ENCODE results near the gene COA6. TPM values are rescaled to one million over a fixed set of nuclear protein-coding genes. Genes with fewer than 3 reads are reported as not detected.

The COA6 gene
- total RNA-seq, 1 experiment from 2014 or later: 47.9 TPM

DNA sequence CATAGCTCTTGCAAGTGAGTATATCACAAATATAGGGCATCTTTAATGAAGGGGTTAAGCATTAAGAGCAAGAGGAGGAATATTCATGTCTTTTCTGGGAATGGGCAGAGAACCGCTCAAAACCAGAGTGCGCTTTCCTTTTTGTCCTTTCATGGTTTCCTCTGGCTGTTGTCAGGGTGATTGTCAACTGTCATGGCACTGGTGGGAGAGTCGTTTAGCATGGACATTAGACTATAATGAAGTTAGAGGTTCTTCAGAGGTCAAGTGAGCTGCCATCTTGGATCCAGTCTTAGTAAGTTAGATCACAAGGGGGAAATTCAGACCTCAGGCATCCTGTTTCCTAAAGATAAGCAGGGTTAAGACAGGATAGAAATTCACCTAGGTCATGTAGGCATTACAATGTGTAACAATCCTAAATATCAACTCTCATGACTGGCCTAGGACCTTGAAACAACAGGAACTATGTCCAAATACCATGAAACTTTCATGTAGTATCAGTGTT lies 12.1 kb upstream of the COA6 start:
- ChIA-PET POLR2A (no interaction called here), CTCF (no interaction called here)
- no peak for DNase-seq (ENCODE audit: low spot score)
- H3K4me3 Mint-ChIP-seq: no peak overlapping the region
- TF ChIP-seq SP1 (CRISPR knock-in tag; conservative IDR thresholded peaks at IDR 0.05): no peak
- no peak for TF ChIP-seq ZNF219 (CRISPR knock-in tag; IDR thresholded peaks at IDR 0.05; ENCODE audit: borderline replicate concordance)
- TF ChIP-seq CREM (CRISPR knock-in tag; IDR thresholded peaks at IDR 0.05): no peak
- TF ChIP-seq OVOL2 (CRISPR knock-in tag; IDR thresholded peaks at IDR 0.05; ENCODE audit: borderline replicate concordance): no peak
- TF ChIP-seq, protein P1, sequence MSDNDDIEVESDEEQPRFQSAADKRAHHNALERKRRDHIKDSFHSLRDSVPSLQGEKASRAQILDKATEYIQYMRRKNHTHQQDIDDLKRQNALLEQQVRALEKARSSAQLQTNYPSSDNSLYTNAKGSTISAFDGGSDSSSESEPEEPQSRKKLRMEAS (CRISPR knock-in tag; IDR thresholded peaks at IDR 0.05): no peak
- no peak for TF ChIP-seq ZNF416 (CRISPR knock-in tag; IDR thresholded peaks at IDR 0.05)
- TF ChIP-seq KAT7 (CRISPR knock-in tag; IDR thresholded peaks at IDR 0.05; ENCODE audit: borderline replicate concordance): no peak
- no peak for TF ChIP-seq SOX15 (CRISPR knock-in tag; IDR thresholded peaks at IDR 0.05)
- TF ChIP-seq, protein P2, sequence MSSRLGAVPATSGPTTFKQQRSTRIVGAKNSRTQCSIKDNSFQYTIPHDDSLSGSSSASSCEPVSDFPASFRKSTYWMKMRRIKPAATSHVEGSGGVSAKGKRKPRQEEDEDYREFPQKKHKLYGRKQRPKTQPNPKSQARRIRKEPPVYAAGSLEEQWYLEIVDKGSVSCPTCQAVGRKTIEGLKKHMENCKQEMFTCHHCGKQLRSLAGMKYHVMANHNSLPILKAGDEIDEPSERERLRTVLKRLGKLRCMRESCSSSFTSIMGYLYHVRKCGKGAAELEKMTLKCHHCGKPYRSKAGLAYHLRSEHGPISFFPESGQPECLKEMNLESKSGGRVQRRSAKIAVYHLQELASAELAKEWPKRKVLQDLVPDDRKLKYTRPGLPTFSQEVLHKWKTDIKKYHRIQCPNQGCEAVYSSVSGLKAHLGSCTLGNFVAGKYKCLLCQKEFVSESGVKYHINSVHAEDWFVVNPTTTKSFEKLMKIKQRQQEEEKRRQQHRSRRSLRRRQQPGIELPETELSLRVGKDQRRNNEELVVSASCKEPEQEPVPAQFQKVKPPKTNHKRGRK (CRISPR knock-in tag; IDR thresholded peaks at IDR 0.05; ENCODE audit: borderline replicate concordance): no peak
- TF ChIP-seq ZNF138 (CRISPR knock-in tag; conservative IDR thresholded peaks at IDR 0.05): no peak
- TF ChIP-seq, protein P3, sequence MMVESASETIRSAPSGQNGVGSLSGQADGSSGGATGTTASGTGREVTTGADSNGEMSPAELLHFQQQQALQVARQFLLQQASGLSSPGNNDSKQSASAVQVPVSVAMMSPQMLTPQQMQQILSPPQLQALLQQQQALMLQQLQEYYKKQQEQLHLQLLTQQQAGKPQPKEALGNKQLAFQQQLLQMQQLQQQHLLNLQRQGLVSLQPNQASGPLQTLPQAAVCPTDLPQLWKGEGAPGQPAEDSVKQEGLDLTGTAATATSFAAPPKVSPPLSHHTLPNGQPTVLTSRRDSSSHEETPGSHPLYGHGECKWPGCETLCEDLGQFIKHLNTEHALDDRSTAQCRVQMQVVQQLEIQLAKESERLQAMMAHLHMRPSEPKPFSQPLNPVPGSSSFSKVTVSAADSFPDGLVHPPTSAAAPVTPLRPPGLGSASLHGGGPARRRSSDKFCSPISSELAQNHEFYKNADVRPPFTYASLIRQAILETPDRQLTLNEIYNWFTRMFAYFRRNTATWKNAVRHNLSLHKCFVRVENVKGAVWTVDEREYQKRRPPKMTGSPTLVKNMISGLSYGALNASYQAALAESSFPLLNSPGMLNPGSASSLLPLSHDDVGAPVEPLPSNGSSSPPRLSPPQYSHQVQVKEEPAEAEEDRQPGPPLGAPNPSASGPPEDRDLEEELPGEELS (CRISPR knock-in tag; IDR thresholded peaks at IDR 0.05): no peak
- no peak for TF ChIP-seq NFATC4 (CRISPR knock-in tag; IDR thresholded peaks at IDR 0.05)
- TF ChIP-seq, protein P4, sequence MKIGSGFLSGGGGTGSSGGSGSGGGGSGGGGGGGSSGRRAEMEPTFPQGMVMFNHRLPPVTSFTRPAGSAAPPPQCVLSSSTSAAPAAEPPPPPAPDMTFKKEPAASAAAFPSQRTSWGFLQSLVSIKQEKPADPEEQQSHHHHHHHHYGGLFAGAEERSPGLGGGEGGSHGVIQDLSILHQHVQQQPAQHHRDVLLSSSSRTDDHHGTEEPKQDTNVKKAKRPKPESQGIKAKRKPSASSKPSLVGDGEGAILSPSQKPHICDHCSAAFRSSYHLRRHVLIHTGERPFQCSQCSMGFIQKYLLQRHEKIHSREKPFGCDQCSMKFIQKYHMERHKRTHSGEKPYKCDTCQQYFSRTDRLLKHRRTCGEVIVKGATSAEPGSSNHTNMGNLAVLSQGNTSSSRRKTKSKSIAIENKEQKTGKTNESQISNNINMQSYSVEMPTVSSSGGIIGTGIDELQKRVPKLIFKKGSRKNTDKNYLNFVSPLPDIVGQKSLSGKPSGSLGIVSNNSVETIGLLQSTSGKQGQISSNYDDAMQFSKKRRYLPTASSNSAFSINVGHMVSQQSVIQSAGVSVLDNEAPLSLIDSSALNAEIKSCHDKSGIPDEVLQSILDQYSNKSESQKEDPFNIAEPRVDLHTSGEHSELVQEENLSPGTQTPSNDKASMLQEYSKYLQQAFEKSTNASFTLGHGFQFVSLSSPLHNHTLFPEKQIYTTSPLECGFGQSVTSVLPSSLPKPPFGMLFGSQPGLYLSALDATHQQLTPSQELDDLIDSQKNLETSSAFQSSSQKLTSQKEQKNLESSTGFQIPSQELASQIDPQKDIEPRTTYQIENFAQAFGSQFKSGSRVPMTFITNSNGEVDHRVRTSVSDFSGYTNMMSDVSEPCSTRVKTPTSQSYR (CRISPR knock-in tag; IDR thresholded peaks at IDR 0.05): no peak
- no peak for TF ChIP-seq CBFB (CRISPR knock-in tag; IDR thresholded peaks at IDR 0.05; ENCODE audit: low read depth)
- ATAC-seq: no peak
- H3K9me3 Mint-ChIP-seq: no peaks in the 10 kb centered on the region
- no peaks in the 10 kb centered on the region for H3K36me3 Mint-ChIP-seq
- H3K27me3 Mint-ChIP-seq (ENCODE audit: low read depth): peaks cover 3% of the 10 kb centered on the region; the same call in 1 of the 2 replicates
- peaks cover 6% of the 10 kb centered on the region for H3K4me1 Mint-ChIP-seq
- H3K27ac Mint-ChIP-seq: no peak overlapping the region

DNA sequence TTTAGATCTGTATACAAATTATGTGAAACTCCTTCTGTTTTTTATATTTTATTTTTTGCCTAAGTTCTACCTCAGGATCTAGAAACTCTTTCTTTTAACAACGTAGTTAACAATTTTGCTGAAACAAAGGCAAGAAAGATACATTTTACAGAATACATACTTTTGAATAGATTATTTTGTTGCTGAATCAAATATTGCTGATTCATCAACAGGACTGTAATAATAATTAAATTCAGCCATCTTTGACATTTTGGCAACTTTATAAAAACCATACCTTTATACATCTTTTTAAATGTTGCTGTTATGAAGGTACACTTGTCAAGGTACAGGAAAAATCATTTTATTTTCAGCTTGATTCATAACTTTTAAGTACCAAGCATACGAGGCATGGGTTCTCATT lies 10.7 kb upstream of the COA6 start:
- H3K4me1 Mint-ChIP-seq: peaks cover under 1% of the 10 kb centered on the region
- DNase-seq (ENCODE audit: low spot score): no peak
- H3K27ac Mint-ChIP-seq: no peak overlapping the region
- peaks cover 3% of the 10 kb centered on the region; the same call in 1 of the 2 replicates for H3K27me3 Mint-ChIP-seq (ENCODE audit: low read depth)
- H3K4me3 Mint-ChIP-seq: no peak overlapping the region
- TF ChIP-seq, protein P5, sequence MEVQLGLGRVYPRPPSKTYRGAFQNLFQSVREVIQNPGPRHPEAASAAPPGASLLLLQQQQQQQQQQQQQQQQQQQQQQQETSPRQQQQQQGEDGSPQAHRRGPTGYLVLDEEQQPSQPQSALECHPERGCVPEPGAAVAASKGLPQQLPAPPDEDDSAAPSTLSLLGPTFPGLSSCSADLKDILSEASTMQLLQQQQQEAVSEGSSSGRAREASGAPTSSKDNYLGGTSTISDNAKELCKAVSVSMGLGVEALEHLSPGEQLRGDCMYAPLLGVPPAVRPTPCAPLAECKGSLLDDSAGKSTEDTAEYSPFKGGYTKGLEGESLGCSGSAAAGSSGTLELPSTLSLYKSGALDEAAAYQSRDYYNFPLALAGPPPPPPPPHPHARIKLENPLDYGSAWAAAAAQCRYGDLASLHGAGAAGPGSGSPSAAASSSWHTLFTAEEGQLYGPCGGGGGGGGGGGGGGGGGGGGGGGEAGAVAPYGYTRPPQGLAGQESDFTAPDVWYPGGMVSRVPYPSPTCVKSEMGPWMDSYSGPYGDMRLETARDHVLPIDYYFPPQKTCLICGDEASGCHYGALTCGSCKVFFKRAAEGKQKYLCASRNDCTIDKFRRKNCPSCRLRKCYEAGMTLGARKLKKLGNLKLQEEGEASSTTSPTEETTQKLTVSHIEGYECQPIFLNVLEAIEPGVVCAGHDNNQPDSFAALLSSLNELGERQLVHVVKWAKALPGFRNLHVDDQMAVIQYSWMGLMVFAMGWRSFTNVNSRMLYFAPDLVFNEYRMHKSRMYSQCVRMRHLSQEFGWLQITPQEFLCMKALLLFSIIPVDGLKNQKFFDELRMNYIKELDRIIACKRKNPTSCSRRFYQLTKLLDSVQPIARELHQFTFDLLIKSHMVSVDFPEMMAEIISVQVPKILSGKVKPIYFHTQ (CRISPR knock-in tag; IDR thresholded peaks at IDR 0.05): no peak
- TF ChIP-seq, protein P6, sequence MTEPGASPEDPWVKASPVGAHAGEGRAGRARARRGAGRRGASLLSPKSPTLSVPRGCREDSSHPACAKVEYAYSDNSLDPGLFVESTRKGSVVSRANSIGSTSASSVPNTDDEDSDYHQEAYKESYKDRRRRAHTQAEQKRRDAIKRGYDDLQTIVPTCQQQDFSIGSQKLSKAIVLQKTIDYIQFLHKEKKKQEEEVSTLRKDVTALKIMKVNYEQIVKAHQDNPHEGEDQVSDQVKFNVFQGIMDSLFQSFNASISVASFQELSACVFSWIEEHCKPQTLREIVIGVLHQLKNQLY (CRISPR knock-in tag; IDR thresholded peaks at IDR 0.05): no peak
- TF ChIP-seq, protein P7, sequence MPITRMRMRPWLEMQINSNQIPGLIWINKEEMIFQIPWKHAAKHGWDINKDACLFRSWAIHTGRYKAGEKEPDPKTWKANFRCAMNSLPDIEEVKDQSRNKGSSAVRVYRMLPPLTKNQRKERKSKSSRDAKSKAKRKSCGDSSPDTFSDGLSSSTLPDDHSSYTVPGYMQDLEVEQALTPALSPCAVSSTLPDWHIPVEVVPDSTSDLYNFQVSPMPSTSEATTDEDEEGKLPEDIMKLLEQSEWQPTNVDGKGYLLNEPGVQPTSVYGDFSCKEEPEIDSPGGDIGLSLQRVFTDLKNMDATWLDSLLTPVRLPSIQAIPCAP (CRISPR knock-in tag; IDR thresholded peaks at IDR 0.05): no peak
- no peaks in the 10 kb centered on the region for H3K36me3 Mint-ChIP-seq
- CTCF ChIA-PET: no interaction called here
- ATAC-seq: no peak
- POLR2A ChIA-PET: no interaction called here
- no peaks in the 10 kb centered on the region for H3K9me3 Mint-ChIP-seq

All from WTC11 (cell line).